ENCODE results near the gene GEMIN5. TPM values are rescaled to one million over a fixed set of nuclear protein-coding genes. Genes with fewer than 3 reads are reported as not detected.
A peak's percentile ranks its signal among the peaks of the same experiment; 100 is the strongest.

The GEMIN5 gene
- total RNA-seq, 1 experiment from 2014 or later: 50.6 TPM

DNA sequence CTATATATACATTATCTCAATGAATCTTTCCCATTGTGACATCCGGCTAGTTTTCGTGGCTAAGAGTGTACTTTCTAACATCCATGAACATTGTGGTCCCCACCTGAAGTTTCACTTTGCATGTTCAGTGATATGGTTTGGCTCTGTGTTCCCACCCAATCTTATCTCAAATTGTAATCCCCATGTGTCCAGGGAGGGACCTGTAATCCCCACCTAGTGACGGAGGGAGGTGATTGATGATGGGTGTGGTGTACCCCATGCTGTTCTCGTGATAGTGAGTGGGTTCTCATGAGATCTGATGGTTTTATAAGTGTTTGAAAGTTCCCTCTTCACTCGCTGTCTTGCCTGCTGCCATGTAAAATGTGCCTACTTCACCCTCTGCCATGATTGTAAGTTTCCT lies 30.9 kb upstream of the GEMIN5 start:
- H3K9me3 ChIP-seq (ENCODE audit: low read depth, low read length, poor library complexity, severe bottlenecking): no peaks in the 10 kb centered on the region
- peaks cover 42% of the 10 kb centered on the region for H3K4me1 ChIP-seq (ENCODE audit: insufficient read depth, low read length, poor library complexity, severe bottlenecking)
- POLR2A ChIA-PET (ENCODE audit: low non-redundant PET): no interaction called here
- DNase-seq (ENCODE audit: low spot score): no peak
- CTCF ChIA-PET: interaction anchor here (1.4 kb wide), 1 partner anchor 35 kb away, joined by 4 read pairs; no protein-coding TSS in a partner anchor
- intact Hi-C loops (cut with micrococcal nuclease; ENCODE audit: unreplicated experiment): no loop called here
- no peak overlapping the region for H3K4me3 ChIP-seq (ENCODE audit: low read depth, low read length, poor library complexity, severe bottlenecking)
- H3K27me3 ChIP-seq (replicated peaks; ENCODE audit: insufficient read depth, low read depth, low read length, poor library complexity): no peaks in the 10 kb centered on the region
- no TSS peak for BruUV-seq (replicated peaks)
- peaks cover 10% of the 10 kb centered on the region for H3K36me3 ChIP-seq (ENCODE audit: insufficient read depth, low read length, poor library complexity, severe bottlenecking)
- TF ChIP-seq, protein P1, sequence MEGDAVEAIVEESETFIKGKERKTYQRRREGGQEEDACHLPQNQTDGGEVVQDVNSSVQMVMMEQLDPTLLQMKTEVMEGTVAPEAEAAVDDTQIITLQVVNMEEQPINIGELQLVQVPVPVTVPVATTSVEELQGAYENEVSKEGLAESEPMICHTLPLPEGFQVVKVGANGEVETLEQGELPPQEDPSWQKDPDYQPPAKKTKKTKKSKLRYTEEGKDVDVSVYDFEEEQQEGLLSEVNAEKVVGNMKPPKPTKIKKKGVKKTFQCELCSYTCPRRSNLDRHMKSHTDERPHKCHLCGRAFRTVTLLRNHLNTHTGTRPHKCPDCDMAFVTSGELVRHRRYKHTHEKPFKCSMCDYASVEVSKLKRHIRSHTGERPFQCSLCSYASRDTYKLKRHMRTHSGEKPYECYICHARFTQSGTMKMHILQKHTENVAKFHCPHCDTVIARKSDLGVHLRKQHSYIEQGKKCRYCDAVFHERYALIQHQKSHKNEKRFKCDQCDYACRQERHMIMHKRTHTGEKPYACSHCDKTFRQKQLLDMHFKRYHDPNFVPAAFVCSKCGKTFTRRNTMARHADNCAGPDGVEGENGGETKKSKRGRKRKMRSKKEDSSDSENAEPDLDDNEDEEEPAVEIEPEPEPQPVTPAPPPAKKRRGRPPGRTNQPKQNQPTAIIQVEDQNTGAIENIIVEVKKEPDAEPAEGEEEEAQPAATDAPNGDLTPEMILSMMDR (conservative IDR thresholded peaks at IDR 0.05; ENCODE audit: low read depth, low read length): no peak
- TF ChIP-seq EZH2 (IDR thresholded peaks at IDR 0.05; ENCODE audit: borderline replicate concordance, low read depth, low read length, poor library complexity, severe bottlenecking): no peak
- no peak overlapping the region for H3K27ac ChIP-seq (ENCODE audit: low read depth, low read length, poor library complexity, severe bottlenecking)

DNA sequence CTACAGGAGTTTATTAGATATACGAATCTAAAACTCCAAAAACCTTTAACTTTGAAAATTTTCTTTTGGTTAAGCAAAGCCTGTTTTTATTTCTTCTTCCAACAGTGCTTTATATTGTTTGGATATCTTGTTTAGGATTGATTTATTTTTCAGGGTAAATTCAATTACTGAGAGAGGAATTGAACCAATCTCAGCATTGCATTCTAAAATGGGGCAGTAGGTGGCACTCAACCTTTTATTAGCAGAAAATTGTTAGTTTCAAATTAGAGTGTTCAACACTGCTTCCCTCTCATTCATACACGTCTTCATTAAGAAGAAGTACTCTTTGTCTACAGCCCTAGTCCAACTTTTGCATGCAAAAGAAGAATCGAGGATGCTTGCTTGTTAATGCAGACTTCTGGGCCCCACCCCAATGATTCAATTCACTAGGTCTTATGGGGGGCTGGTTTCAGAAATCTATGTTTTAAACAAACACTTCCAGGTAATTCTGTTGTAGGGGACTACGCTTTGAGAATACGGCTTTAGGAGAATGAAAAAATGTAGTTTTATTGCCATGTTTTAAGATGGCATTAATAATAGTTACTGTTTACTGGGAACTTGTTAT lies 29.5 kb upstream of the GEMIN5 start:
- ChIA-PET CTCF (interaction anchor here (1.4 kb wide), 1 partner anchor 37 kb away, joined by 4 read pairs; no protein-coding TSS in a partner anchor), POLR2A (ENCODE audit: low non-redundant PET) (no interaction called here)
- Histone ChIP-seq H3K4me3 (ENCODE audit: low read depth, low read length, poor library complexity, severe bottlenecking) (no peak overlapping the region), H3K4me1 (ENCODE audit: insufficient read depth, low read length, poor library complexity, severe bottlenecking) (peaks cover 28% of the 10 kb centered on the region), H3K9me3 (ENCODE audit: low read depth, low read length, poor library complexity, severe bottlenecking) (no peaks in the 10 kb centered on the region), H3K27me3 (replicated peaks; ENCODE audit: insufficient read depth, low read depth, low read length, poor library complexity) (no peaks in the 10 kb centered on the region), H3K36me3 (ENCODE audit: insufficient read depth, low read length, poor library complexity, severe bottlenecking) (peaks cover 10% of the 10 kb centered on the region), H3K27ac (ENCODE audit: low read depth, low read length, poor library complexity, severe bottlenecking) (peak overlapping the region; percentile 71)
- peak; percentile 40 for DNase-seq (ENCODE audit: low spot score)
- no TSS peak for BruUV-seq (replicated peaks)
- intact Hi-C loops (cut with micrococcal nuclease; ENCODE audit: unreplicated experiment): no loop called here
- TF ChIP-seq EZH2 (IDR thresholded peaks at IDR 0.05; ENCODE audit: borderline replicate concordance, low read depth, low read length, poor library complexity, severe bottlenecking): no peak
- TF ChIP-seq, protein P1 (conservative IDR thresholded peaks at IDR 0.05; ENCODE audit: low read depth, low read length): peak; percentile 67

DNA sequence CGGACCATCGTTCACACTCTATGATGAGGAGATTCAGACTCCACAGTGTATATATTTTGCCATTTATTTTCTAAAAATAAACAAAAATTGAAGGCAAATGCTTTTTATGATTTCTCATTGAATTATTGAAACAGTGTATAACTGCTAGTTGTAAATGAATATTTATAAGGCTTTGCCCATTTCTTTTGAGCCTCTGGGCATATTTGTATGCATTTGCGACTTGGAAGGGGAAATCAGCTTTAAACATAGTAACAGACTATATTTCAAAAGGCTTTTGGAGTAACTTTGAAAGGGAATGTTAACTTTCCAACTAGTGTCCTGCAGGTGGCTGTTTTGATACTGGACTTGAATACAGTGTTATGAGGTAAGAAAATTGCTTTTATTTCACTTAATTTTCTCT lies 28.9 kb upstream of the GEMIN5 start:
- Histone ChIP-seq H3K4me1 (ENCODE audit: insufficient read depth, low read length, poor library complexity, severe bottlenecking) (peaks cover 23% of the 10 kb centered on the region), H3K27me3 (replicated peaks; ENCODE audit: insufficient read depth, low read depth, low read length, poor library complexity) (no peaks in the 10 kb centered on the region), H3K36me3 (ENCODE audit: insufficient read depth, low read length, poor library complexity, severe bottlenecking) (peaks cover 11% of the 10 kb centered on the region), H3K4me3 (ENCODE audit: low read depth, low read length, poor library complexity, severe bottlenecking) (no peak overlapping the region), H3K9me3 (ENCODE audit: low read depth, low read length, poor library complexity, severe bottlenecking) (no peaks in the 10 kb centered on the region), H3K27ac (ENCODE audit: low read depth, low read length, poor library complexity, severe bottlenecking) (peak overlapping the region; percentile 71)
- ChIA-PET POLR2A (ENCODE audit: low non-redundant PET) (no interaction called here), CTCF (no interaction called here)
- intact Hi-C loops (cut with micrococcal nuclease; ENCODE audit: unreplicated experiment): no loop called here
- TF ChIP-seq EZH2 (IDR thresholded peaks at IDR 0.05; ENCODE audit: borderline replicate concordance, low read depth, low read length, poor library complexity, severe bottlenecking): no peak
- TF ChIP-seq, protein P1 (conservative IDR thresholded peaks at IDR 0.05; ENCODE audit: low read depth, low read length): no peak
- no peak for DNase-seq (ENCODE audit: low spot score)
- BruUV-seq (replicated peaks): no TSS peak
